K562 (cell line): ENCODE data around the gene NDUFS3. TPM values are rescaled to one million over a fixed set of nuclear protein-coding genes. Genes with fewer than 3 reads are reported as not detected.

Experiments
- ARID3A ChIP-seq: IDR thresholded peaks from 2 replicates; pipeline ENCODE4 v1.6.1; 2012; ENCODE audit warnings: low read depth, low read length, improper control_type of control experiment, borderline replicate concordance
- BHLHE40 ChIP-seq: IDR thresholded peaks from 2 replicates; pipeline ENCODE4 v1.6.1; 2011; ENCODE audit warnings: low read length, improper control_type of control experiment
- CBX1 ChIP-seq: sonication (generic); IDR thresholded peaks from 2 replicates; pipeline ENCODE4 v1.6.1; 2016; ENCODE audit warnings: antibody characterized with exemption, low read depth, mild to moderate bottlenecking
- ETV5 ChIP-seq: sonication (generic); formaldehyde crosslinking; IDR thresholded peaks from 2 replicates; pipeline ENCODE4 v1.4.0; 2020; ENCODE audit warnings: low read depth, mild to moderate bottlenecking, missing genetic modification reagents
- FOXM1 ChIP-seq, 2 experiments: fragments of 450-650 bp in 1 of 2; sonication (generic) in 1 of 2; formaldehyde crosslinking in 1 of 2; IDR thresholded peaks; 2 replicates each; pipeline versions ENCODE4 v1.6.1 to v1.9.0; 2017 to 2022; ENCODE audit warnings: low read depth in 2 of 2, mild to moderate bottlenecking in 2 of 2, missing genetic modification reagents in 1 of 2, moderate library complexity in 1 of 2
- GATA2 ChIP-seq: sonication (generic); formaldehyde crosslinking; IDR thresholded peaks from 2 replicates; pipeline ENCODE4 v1.4.0; 2020; ENCODE audit warnings: mild to moderate bottlenecking, missing genetic modification reagents
- PHF8 ChIP-seq: fragments of 200-600 bp; sonication (generic); IDR thresholded peaks from 2 replicates; pipeline ENCODE4 v1.6.1; 2012; ENCODE audit warnings: mixed run types, mild to moderate bottlenecking, inconsistent platforms, low read length, moderate library complexity, borderline replicate concordance
- PTBP1 ChIP-seq: fragments of 200-400 bp; formaldehyde crosslinking; IDR thresholded peaks from 2 replicates; pipeline ENCODE4 v1.6.1; 2017; ENCODE audit warnings: low read depth, low read length
- SRF ChIP-seq, 2 experiments: fragments of 250-450, 450-650 bp in 1 of 2; sonication (Bioruptor Pico) in 1 of 2; sonication (generic) in 1 of 2; formaldehyde crosslinking; IDR thresholded peaks; 2 replicates each; pipeline versions ENCODE4 v1.5.0 to v1.5.1; 2020 to 2022; ENCODE audit warnings: mild to moderate bottlenecking in 1 of 2, missing genetic modification reagents in 1 of 2
- THAP7 ChIP-seq: fragments of 250-450 bp; sonication (Bioruptor Pico); IDR thresholded peaks from 2 replicates; pipeline ENCODE4 v1.5.0; 2021
- TOE1 ChIP-seq, 2 experiments: fragments of 450-650 bp in 1 of 2; sonication (generic) in 1 of 2; formaldehyde crosslinking in 1 of 2; IDR thresholded peaks; 2 replicates each; pipeline versions ENCODE4 v1.7.1 to v1.8.0; 2016 to 2022; ENCODE audit warnings: borderline replicate concordance in 2 of 2, mild to moderate bottlenecking in 2 of 2, antibody characterized with exemption in 1 of 2, inconsistent platforms in 1 of 2, low read depth in 1 of 2, missing genetic modification reagents in 1 of 2, moderate library complexity in 1 of 2
- ZNF311 ChIP-seq: fragments of 250-450 bp; sonication (Bioruptor Pico); IDR thresholded peaks from 2 replicates; pipeline ENCODE4 v1.4.0; 2020; ENCODE audit warnings: mild to moderate bottlenecking, moderate library complexity
- polyA plus RNA-seq, 8 experiments: library from polyadenylated mRNA; depleted of rRNA in 4 of 8; stranded (reverse) in 5 of 8; unstranded in 3 of 8; fragments of >200 nt; fragmentation: Nextera tagmentation in 2 of 8; fragmentation: Illumina TruSeq in 1 of 8; extraction: Ambion mirVana in 2 of 8; extraction: Trizol in 1 of 8; gene quantifications; 2 replicates each; pipeline versions ENCODE4 v1.2.1 to v1.2.3, GENCODE V29; 2011 to 2014; ENCODE audit warnings: inconsistent platforms in 1 of 8, missing spikeins in 1 of 8
- total RNA-seq, 7 experiments: library from RNA; depleted of rRNA in 6 of 7; stranded (reverse); fragments of >200 nt in 6 of 7; fragmentation: Illumina TruSeq in 2 of 7; extraction: Trizol in 2 of 7; gene quantifications; 2 replicates each; pipeline versions ENCODE4 v1.2.1 to v1.2.3, GENCODE V29; 2011 to 2021; ENCODE audit warnings: low replicate concordance in 1 of 7
- TF ChIP-seq, protein P1 (sequence below): fragments of 450-650 bp; IDR thresholded peaks from 2 replicates; pipeline ENCODE4 v1.6.1; 2016; ENCODE audit warnings: borderline replicate concordance
- TF ChIP-seq, protein P2 (sequence below): fragments of 250-450 bp; sonication (Bioruptor Pico); IDR thresholded peaks from 2 replicates; pipeline ENCODE4 v1.8.0; 2022; ENCODE audit warnings: moderate library complexity, mild to moderate bottlenecking, inconsistent platforms
- TF ChIP-seq, protein P3 (sequence below): sonication (generic); formaldehyde crosslinking; IDR thresholded peaks from 2 replicates; pipeline ENCODE4 v1.8.1; 2023; ENCODE audit warnings: mild to moderate bottlenecking, missing genetic modification reagents

NDUFS3 gene
- total and polyA plus RNA-seq, 9 of the 15 experiments (the other 6 are each of a cell fraction or from before 2014, with no cell fraction given), result 38.7 to 341 (median 194) TPM

- TF ChIP-seq, protein P1, sequence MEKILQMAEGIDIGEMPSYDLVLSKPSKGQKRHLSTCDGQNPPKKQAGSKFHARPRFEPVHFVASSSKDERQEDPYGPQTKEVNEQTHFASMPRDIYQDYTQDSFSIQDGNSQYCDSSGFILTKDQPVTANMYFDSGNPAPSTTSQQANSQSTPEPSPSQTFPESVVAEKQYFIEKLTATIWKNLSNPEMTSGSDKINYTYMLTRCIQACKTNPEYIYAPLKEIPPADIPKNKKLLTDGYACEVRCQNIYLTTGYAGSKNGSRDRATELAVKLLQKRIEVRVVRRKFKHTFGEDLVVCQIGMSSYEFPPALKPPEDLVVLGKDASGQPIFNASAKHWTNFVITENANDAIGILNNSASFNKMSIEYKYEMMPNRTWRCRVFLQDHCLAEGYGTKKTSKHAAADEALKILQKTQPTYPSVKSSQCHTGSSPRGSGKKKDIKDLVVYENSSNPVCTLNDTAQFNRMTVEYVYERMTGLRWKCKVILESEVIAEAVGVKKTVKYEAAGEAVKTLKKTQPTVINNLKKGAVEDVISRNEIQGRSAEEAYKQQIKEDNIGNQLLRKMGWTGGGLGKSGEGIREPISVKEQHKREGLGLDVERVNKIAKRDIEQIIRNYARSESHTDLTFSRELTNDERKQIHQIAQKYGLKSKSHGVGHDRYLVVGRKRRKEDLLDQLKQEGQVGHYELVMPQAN, result no peak
- TF ChIP-seq SRF (CRISPR knock-in tag; IDR thresholded peaks at IDR 0.05) (no peak; a peak in 1 of 4 replicates), ZNF311 (CRISPR knock-in tag) (no peak), THAP7 (CRISPR knock-in tag) (no peak), PTBP1 (no peak), ETV5 (CRISPR knock-in tag) (no peak), ARID3A (no peak), GATA2 (CRISPR knock-in tag) (no peak), CBX1 (peak; percentile 79; the same call in 1 of the 2 replicates), FOXM1 (IDR thresholded peaks at IDR 0.05; ENCODE audit: low read depth) (no peak), FOXM1 (CRISPR knock-in tag; IDR thresholded peaks at IDR 0.05; ENCODE audit: low read depth) (peak; percentile 65; the same call in 1 of the 2 replicates), BHLHE40 (peak; percentile 24; the same call in 1 of the 2 replicates), TOE1 (IDR thresholded peaks at IDR 0.05; ENCODE audit: borderline replicate concordance) (0 out of 2 replicates have a peak, but pooled peaks have one; percentile 19), TOE1 (CRISPR knock-in tag; IDR thresholded peaks at IDR 0.05; ENCODE audit: borderline replicate concordance, low read depth) (no peak), PHF8 (peak; percentile 98)
- TF ChIP-seq, protein P2, sequence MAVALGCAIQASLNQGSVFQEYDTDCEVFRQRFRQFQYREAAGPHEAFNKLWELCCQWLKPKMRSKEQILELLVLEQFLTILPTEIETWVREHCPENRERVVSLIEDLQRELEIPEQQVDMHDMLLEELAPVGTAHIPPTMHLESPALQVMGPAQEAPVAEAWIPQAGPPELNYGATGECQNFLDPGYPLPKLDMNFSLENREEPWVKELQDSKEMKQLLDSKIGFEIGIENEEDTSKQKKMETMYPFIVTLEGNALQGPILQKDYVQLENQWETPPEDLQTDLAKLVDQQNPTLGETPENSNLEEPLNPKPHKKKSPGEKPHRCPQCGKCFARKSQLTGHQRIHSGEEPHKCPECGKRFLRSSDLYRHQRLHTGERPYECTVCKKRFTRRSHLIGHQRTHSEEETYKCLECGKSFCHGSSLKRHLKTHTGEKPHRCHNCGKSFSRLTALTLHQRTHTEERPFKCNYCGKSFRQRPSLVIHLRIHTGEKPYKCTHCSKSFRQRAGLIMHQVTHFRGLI, result no peak
- TF ChIP-seq, protein P3, sequence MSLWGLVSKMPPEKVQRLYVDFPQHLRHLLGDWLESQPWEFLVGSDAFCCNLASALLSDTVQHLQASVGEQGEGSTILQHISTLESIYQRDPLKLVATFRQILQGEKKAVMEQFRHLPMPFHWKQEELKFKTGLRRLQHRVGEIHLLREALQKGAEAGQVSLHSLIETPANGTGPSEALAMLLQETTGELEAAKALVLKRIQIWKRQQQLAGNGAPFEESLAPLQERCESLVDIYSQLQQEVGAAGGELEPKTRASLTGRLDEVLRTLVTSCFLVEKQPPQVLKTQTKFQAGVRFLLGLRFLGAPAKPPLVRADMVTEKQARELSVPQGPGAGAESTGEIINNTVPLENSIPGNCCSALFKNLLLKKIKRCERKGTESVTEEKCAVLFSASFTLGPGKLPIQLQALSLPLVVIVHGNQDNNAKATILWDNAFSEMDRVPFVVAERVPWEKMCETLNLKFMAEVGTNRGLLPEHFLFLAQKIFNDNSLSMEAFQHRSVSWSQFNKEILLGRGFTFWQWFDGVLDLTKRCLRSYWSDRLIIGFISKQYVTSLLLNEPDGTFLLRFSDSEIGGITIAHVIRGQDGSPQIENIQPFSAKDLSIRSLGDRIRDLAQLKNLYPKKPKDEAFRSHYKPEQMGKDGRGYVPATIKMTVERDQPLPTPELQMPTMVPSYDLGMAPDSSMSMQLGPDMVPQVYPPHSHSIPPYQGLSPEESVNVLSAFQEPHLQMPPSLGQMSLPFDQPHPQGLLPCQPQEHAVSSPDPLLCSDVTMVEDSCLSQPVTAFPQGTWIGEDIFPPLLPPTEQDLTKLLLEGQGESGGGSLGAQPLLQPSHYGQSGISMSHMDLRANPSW, result no peak; the same call in 1 of the 2 replicates
Observed at GRCh38 chr11:47565340-47566148, 13.3 kb upstream of the NDUFS3 start, which contains the start of gene PTPMT1 (continued).
